PC-9 (cell line): ENCODE measurements around the gene CMIP.

Experiments used
- CTCF ChIP-seq: fragments of 200-600 bp; sonication (generic); conservative IDR thresholded peaks from 2 replicates; pipeline ENCODE4 v1.6.1; 2017; ENCODE audit warnings: mixed run types, antibody characterized with exemption, mild to moderate bottlenecking, moderate library complexity
- EZH2 ChIP-seq: fragments of 200-600 bp; sonication (generic); IDR thresholded peaks from 2 replicates; pipeline ENCODE4 v1.8.0; 2017; ENCODE audit warnings: antibody characterized with exemption, low read depth

GRCh38 chr16:81624403-81624759 lies 179.8 kb downstream of the CMIP start:
- TF ChIP-seq CTCF, result no peak
- TF ChIP-seq EZH2, result no peak
